ENCODE data around the gene CKS1B. TPM values are rescaled to one million over a fixed set of nuclear protein-coding genes. Genes with fewer than 3 reads are reported as not detected.

Gene CKS1B
- total and polyA plus RNA-seq, 9 of the 15 experiments (the other 6 are each of a cell fraction or from before 2014, with no cell fraction given): 215 to 1,103 (median 460) TPM

GRCh38 chr1:155001675-155002463 lies 27.4 kb downstream of the CKS1B start (continued):
- TF ChIP-seq MTF1 (CRISPR knock-in tag; IDR thresholded peaks at IDR 0.05; ENCODE audit: borderline replicate concordance): no peak
- TF ChIP-seq ZBTB40 (IDR thresholded peaks at IDR 0.05): no peak
- no peak for TF ChIP-seq ZBTB40 (CRISPR knock-in tag; IDR thresholded peaks at IDR 0.05)
- TF ChIP-seq SMAD3 (CRISPR knock-in tag; conservative IDR thresholded peaks at IDR 0.05): no peak
- no peak for TF ChIP-seq ESRRA (IDR thresholded peaks at IDR 0.05; ENCODE audit: borderline replicate concordance, low read depth)
- TF ChIP-seq ZMIZ1 (IDR thresholded peaks at IDR 0.05; ENCODE audit: low read depth in 2 of 2, low read length in 2 of 2): no peak; a peak in 1 of 4 replicates
- TF ChIP-seq SMAD2 (IDR thresholded peaks at IDR 0.05; ENCODE audit: low read depth, low read length): no peak
- 0 out of 2 replicates have a peak, but pooled peaks have one; percentile 32 for TF ChIP-seq NR2C1 (IDR thresholded peaks at IDR 0.05)
- TF ChIP-seq NR2C1 (tag; IDR thresholded peaks at IDR 0.05): peak; percentile 27; the same call in 1 of the 2 replicates
- TF ChIP-seq MAX (CRISPR knock-in tag; IDR thresholded peaks at IDR 0.05): no peak
- no peak for TF ChIP-seq ZNF224 (CRISPR knock-in tag; IDR thresholded peaks at IDR 0.05)
- TF ChIP-seq TARDBP (IDR thresholded peaks at IDR 0.05): peak; percentile 73; the same call in 1 of the 2 replicates
- TF ChIP-seq ZNF644 (tag; IDR thresholded peaks at IDR 0.05; ENCODE audit: low read depth): no peak
